Stomach (tissue), 4 donors: Measurements from ENCODE around the gene DNM3.

ENCODE experiments used
- CTCF ChIP-seq, 7 experiments: fragments of 450-650 bp in 4 of 7; fragments of 200-600 bp in 3 of 7; sonication (generic) in 3 of 7; IDR thresholded peaks; one replicate each; pipeline ENCODE4 v1.5.1; 2016 to 2019; ENCODE audit warnings: antibody characterized with exemption in 7 of 7, control low read depth in 2 of 7, mild to moderate bottlenecking in 1 of 7
- EP300 ChIP-seq: sonication (generic); formaldehyde crosslinking; IDR thresholded peaks from one replicate; pipeline ENCODE4 v1.6.1; 2017; ENCODE audit warnings: antibody characterized with exemption

- no peak for TF ChIP-seq CTCF (IDR thresholded peaks at IDR 0.05)
- TF ChIP-seq EP300 = no peak
Observed at GRCh38 chr1:172268237-172268636, 426.9 kb downstream of the DNM3 start.
